Measurements from ENCODE around the gene AKAP6.

DNA sequence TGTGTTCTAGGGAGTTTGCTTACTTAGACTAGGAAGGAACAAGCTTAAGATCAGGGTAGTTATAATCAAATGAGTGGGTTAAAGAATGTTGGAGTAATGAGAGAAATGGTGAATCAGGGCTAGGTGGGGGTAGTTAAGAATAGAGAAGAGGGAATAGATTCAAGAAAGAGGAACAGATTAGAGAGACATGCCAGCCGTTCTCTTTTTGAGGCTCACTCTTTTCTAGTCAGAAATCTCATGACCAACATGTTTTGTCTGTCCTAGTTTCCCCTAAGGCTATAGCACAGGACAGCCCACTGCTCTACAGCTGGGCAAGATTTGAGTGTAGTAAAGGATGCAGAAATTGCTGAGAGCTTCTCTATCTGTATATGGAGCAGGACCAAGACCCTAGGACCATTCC is 258.4 kb downstream of the AKAP6 start:
- TF ChIP-seq, protein P1, sequence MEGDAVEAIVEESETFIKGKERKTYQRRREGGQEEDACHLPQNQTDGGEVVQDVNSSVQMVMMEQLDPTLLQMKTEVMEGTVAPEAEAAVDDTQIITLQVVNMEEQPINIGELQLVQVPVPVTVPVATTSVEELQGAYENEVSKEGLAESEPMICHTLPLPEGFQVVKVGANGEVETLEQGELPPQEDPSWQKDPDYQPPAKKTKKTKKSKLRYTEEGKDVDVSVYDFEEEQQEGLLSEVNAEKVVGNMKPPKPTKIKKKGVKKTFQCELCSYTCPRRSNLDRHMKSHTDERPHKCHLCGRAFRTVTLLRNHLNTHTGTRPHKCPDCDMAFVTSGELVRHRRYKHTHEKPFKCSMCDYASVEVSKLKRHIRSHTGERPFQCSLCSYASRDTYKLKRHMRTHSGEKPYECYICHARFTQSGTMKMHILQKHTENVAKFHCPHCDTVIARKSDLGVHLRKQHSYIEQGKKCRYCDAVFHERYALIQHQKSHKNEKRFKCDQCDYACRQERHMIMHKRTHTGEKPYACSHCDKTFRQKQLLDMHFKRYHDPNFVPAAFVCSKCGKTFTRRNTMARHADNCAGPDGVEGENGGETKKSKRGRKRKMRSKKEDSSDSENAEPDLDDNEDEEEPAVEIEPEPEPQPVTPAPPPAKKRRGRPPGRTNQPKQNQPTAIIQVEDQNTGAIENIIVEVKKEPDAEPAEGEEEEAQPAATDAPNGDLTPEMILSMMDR (conservative IDR thresholded peaks at IDR 0.05; ENCODE audit: low read depth in 2 of 2), result no peak
- TF ChIP-seq EZH2 (IDR thresholded peaks at IDR 0.05; ENCODE audit: low read depth, unreplicated experiment), result no peak

All from GM23338 (cell line).